Medulla oblongata (tissue), 1 donor: ENCODE results near the gene GSTP1.
"Not testable (repeated sequence)": the region's sequence is repeated elsewhere in the genome, so short reads cannot be mapped to it uniquely, and the experiment has no call there.

ENCODE experiments used
- DNase-seq: peaks from one replicate; pipeline ENCODE4 v3.0.0-alpha.2; 2015; ENCODE audit errors: extremely low spot score

The GSTP1 gene

GRCh38 chr11:67614730-67615714 lies 31.4 kb downstream of the GSTP1 start:
- no peak for DNase-seq

- no peak for DNase-seq
Observed at GRCh38 chr11:67615728-67616430, 32.3 kb downstream of the GSTP1 start.

GRCh38 chr11:67616431-67617242 lies 33.0 kb downstream of the GSTP1 start:
- DNase-seq: no peak

GRCh38 chr11:67617243-67617953 lies 33.8 kb downstream of the GSTP1 start:
- DNase-seq: peak; percentile 48

- not testable (repeated sequence) for DNase-seq
Observed at GRCh38 chr11:67618901-67619659, 35.5 kb downstream of the GSTP1 start.

GRCh38 chr11:67619683-67620618 lies 36.3 kb downstream of the GSTP1 start:
- not testable (repeated sequence) for DNase-seq

GRCh38 chr11:67620621-67621020 lies 37.0 kb downstream of the GSTP1 start:
- DNase-seq: not testable (repeated sequence)

GRCh38 chr11:67621928-67622327 lies 38.3 kb downstream of the GSTP1 start:
- DNase-seq: not testable (repeated sequence)

GRCh38 chr11:67622905-67623304 lies 39.3 kb downstream of the GSTP1 start:
- not testable (repeated sequence) for DNase-seq

- DNase-seq: not testable (repeated sequence)
Observed at GRCh38 chr11:67623795-67624194, 40.2 kb downstream of the GSTP1 start.

- DNase-seq: not testable (repeated sequence)
Observed at GRCh38 chr11:67626131-67626833, 42.7 kb downstream of the GSTP1 start.

GRCh38 chr11:67626970-67627369 lies 43.4 kb downstream of the GSTP1 start:
- DNase-seq: no peak

- DNase-seq: no peak
Observed at GRCh38 chr11:67627441-67627811, 43.8 kb downstream of the GSTP1 start.

- DNase-seq: no peak
Observed at GRCh38 chr11:67627812-67628624, 44.4 kb downstream of the GSTP1 start.

- no peak for DNase-seq
Observed at GRCh38 chr11:67628710-67629385, 45.2 kb downstream of the GSTP1 start.

GRCh38 chr11:67629386-67630227 lies 46.0 kb downstream of the GSTP1 start, which contains the start of gene NUDT8:
NUDT8 (minus strand) TSS chr11:67629937; CDS start chr11:67629911, 26 bp downstream.
- peak; percentile 81 for DNase-seq
